Adrenal gland (tissue), 5 donors: Measurements from ENCODE around the gene KRTAP2-2.

Source experiments
- POLR2A ChIP-seq, 2 donors: fragments of 450-650 bp; IDR thresholded peaks; one replicate each; pipeline ENCODE4 v1.6.1; 2017; ENCODE audit warnings: antibody characterized with exemption in 2 of 2, mild to moderate bottlenecking in 2 of 2, moderate library complexity in 1 of 2
- TF ChIP-seq, protein P1 (sequence below), 6 experiments: fragments of 450-650 bp in 4 of 6; fragments of 200-600 bp in 2 of 6; sonication (generic) in 1 of 6; IDR thresholded peaks; 1 replicate in 5 of 6; 2 replicates in 1 of 6; pipeline versions ENCODE4 v1.5.1 to v1.8.0; 2016 to 2021; ENCODE audit warnings: antibody characterized with exemption in 6 of 6, mild to moderate bottlenecking in 2 of 6, moderate library complexity in 1 of 6
- donor health status: DM: no; HTN: no; CAD: no.

DNA sequence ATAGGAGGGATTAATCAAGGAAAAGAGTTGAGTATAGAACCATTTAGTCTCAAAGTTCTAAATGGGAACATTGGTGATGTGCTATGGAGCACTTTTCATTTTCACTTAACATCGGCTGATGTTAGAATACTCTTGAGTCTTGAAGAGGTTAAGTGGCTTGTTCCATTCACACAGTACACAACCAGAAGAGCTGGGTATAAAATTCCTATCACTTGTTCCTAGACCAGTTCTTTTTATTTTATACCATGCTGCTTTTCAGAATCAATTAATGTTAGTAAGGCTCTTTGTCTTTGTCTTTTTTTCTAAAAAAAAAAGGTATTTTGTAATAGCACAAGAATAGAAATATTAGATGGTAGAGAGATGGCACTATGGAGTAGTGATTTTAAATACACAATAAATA is 12.1 kb downstream of the KRTAP2-2 start:
- no peak for TF ChIP-seq POLR2A (IDR thresholded peaks at IDR 0.05)
- TF ChIP-seq, protein P1, sequence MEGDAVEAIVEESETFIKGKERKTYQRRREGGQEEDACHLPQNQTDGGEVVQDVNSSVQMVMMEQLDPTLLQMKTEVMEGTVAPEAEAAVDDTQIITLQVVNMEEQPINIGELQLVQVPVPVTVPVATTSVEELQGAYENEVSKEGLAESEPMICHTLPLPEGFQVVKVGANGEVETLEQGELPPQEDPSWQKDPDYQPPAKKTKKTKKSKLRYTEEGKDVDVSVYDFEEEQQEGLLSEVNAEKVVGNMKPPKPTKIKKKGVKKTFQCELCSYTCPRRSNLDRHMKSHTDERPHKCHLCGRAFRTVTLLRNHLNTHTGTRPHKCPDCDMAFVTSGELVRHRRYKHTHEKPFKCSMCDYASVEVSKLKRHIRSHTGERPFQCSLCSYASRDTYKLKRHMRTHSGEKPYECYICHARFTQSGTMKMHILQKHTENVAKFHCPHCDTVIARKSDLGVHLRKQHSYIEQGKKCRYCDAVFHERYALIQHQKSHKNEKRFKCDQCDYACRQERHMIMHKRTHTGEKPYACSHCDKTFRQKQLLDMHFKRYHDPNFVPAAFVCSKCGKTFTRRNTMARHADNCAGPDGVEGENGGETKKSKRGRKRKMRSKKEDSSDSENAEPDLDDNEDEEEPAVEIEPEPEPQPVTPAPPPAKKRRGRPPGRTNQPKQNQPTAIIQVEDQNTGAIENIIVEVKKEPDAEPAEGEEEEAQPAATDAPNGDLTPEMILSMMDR (IDR thresholded peaks at IDR 0.05): no peak
